ENCODE data around the gene INHBB. TPM values are rescaled to one million over a fixed set of nuclear protein-coding genes. Genes with fewer than 3 reads are reported as not detected.

INHBB gene
- total and polyA plus RNA-seq, 11 donors: 0.70 to 38.0 (median 2.8) TPM

DNA sequence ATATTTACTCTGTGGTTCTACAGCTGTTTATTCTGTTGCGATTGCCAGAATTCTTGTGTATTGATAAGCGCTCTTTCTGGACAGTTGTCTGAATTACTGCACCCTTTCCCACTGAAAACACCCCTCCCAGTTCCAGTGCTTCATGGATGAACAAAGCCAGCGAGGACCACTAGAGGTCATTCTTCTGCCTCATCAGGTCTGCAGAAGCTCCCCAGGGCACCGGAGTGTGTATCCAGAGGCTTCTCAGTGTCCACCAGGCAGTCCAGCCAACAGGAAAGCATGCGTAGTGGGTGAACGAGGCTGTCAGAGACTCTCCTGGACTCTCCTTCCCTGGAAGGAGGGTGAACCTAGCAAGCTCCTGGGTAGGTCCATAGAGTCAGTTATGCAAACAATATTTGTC, 40.6 kb upstream of the INHBB start:
- Histone ChIP-seq H3K9me3 (no peaks in the 10 kb centered on the region), H3K4me3 (no peak overlapping the region), H3K27me3 (no peaks in the 10 kb centered on the region), H3K36me3 (peaks cover 0 to 36% (median 0%) of the 10 kb centered on the region in 9 donors), H3K4me1 (no peaks in the 10 kb centered on the region), H3K27ac (no peak overlapping the region)
- peak in 2 of 4 donors; percentile 36 to 37 for ATAC-seq
- TF ChIP-seq, protein P1, sequence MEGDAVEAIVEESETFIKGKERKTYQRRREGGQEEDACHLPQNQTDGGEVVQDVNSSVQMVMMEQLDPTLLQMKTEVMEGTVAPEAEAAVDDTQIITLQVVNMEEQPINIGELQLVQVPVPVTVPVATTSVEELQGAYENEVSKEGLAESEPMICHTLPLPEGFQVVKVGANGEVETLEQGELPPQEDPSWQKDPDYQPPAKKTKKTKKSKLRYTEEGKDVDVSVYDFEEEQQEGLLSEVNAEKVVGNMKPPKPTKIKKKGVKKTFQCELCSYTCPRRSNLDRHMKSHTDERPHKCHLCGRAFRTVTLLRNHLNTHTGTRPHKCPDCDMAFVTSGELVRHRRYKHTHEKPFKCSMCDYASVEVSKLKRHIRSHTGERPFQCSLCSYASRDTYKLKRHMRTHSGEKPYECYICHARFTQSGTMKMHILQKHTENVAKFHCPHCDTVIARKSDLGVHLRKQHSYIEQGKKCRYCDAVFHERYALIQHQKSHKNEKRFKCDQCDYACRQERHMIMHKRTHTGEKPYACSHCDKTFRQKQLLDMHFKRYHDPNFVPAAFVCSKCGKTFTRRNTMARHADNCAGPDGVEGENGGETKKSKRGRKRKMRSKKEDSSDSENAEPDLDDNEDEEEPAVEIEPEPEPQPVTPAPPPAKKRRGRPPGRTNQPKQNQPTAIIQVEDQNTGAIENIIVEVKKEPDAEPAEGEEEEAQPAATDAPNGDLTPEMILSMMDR (IDR thresholded peaks at IDR 0.05): peak in 9 of 12 donors; percentile 20 to 42 (median 29)
- TF ChIP-seq POLR2A (IDR thresholded peaks at IDR 0.05): no peak
- intact Hi-C loops (cut with DNase I): loop anchor here in 1 of 10 donors (10.0 kb wide), 1 partner anchor 50 kb away; the partner anchor contains the start of gene RALB
- no peak for DNase-seq
- 56 to 66% (median 60%) methylated on average over 6 of the region's 6 CpGs for WGBS, 4 donors

DNA sequence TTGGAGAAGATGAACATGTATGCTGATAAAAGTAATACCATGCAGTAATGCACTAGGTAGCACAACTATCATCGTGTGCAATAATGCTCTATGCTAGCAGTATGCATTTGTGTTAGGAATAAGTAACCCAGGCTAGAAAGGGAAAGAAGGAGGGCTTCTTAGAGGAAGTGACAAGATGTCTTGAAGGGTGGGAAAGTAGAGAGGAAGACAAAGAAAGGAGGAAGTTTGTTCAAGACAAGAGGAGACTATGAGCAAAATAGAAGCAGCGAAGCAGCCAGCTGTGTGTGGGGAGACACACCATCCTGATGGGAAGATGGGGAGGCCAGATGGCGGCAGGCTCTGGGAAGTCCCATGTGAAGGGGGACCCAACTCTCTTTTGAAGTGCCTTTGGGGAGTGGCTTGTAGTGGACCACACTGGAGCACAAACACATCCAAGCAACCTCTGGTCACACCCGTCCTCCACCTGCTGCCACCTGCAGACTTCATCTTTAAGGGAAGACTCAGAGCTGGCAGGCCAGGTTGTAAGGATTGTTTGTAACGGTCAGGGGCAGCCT, 39.9 kb upstream of the INHBB start:
- no peak for DNase-seq
- no peak overlapping the region for H3K4me3 ChIP-seq
- no peak for TF ChIP-seq POLR2A (IDR thresholded peaks at IDR 0.05)
- TF ChIP-seq, protein P1 (IDR thresholded peaks at IDR 0.05): no peak
- WGBS, 4 donors: 88 to 97% (median 96%) methylated on average over 5 of the region's 5 CpGs
- intact Hi-C loops (cut with DNase I): loop anchor here in 1 of 10 donors (10.0 kb wide), 1 partner anchor 51 kb away; the partner anchor contains the start of gene RALB
- no peak for ATAC-seq
- no peaks in the 10 kb centered on the region for H3K9me3 ChIP-seq
- peaks cover 0 to 31% (median 0%) of the 10 kb centered on the region in 9 donors for H3K36me3 ChIP-seq
- H3K4me1 ChIP-seq: no peaks in the 10 kb centered on the region
- no peak overlapping the region for H3K27ac ChIP-seq
- H3K27me3 ChIP-seq: no peaks in the 10 kb centered on the region

DNA sequence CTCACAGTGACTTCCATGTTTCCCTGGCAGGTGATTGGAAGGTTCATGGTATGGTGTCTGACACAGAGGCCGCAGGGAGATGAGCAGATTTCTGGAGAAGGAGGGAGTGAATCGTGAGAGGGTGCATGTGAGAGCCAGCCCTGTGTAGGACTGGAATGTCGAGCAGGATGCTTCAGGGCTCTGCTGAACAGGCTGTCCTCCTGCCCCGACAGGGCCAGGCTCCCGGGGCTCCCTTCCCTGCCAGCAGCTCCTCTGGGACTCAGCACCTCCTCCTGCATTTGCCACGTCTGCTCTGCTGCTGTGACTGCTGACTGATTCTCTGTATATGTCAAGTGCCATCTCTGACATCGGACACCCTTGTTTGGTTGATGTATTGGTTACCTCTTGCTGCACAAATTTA, 38.5 kb upstream of the INHBB start:
- peaks cover 0 to 18% (median 0%) of the 10 kb centered on the region in 9 donors for H3K36me3 ChIP-seq
- no peaks in the 10 kb centered on the region for H3K27me3 ChIP-seq
- no peaks in the 10 kb centered on the region for H3K9me3 ChIP-seq
- ATAC-seq: no peak
- peaks cover 0 to 3% (median under 1%) of the 10 kb centered on the region in 12 donors for H3K4me1 ChIP-seq
- TF ChIP-seq, protein P1 (IDR thresholded peaks at IDR 0.05): no peak
- no peak for TF ChIP-seq POLR2A (IDR thresholded peaks at IDR 0.05)
- H3K27ac ChIP-seq: no peak overlapping the region
- 81 to 84% (median 82%) methylated on average over 6 to 7 of the region's 7 CpGs for WGBS, 4 donors
- no peak overlapping the region for H3K4me3 ChIP-seq
- intact Hi-C loops (cut with DNase I): loop anchor here in 1 of 10 donors (10.0 kb wide), 1 partner anchor 53 kb away; the partner anchor contains the start of gene RALB
- no peak for DNase-seq

DNA sequence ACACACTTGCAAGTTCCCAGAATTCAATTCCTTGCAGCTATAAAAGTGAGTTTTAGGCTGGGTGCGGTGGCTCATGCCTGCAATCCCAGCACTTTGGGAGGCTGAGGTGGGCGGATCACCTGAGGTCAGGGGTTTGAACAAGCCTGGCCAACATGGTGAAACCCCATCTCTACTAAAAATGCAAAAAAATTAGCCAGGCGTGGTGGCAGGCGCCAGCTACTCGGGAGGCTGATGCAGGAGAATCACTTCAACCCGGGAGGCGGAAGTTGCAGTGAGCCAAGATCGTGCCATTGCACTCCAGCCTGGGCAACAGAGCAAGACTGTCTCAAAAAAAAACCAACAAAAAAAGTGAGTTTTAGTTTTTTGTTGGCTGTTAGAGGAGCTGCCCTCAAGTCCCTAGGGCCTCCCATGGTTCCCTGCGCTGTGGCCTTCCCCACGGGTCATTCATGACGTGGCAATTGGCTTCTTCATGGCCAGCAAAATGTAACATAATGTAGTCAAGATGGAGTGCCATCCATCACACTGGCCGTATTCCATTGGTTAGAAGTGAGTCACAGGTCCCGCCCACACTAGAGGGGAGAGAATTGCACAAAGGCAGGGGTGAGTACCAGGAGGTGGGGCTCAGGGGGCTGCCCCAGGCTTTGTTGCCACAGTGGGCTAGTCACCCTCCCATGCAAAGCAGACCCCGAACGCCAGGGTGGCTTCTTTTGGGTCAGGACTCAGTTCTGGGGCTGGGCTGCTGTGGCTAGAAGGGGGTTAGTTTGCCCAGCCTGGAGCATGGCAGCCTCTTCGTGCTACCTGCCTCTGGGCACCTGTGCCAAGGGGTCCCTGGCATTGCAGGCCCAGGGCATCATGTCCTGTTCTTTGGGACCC, 37.7 kb upstream of the INHBB start:
- WGBS, 4 donors: 95 to 97% (median 96%) methylated on average over 14 to 16 of the region's 16 CpGs
- no peak for TF ChIP-seq POLR2A (IDR thresholded peaks at IDR 0.05)
- TF ChIP-seq, protein P1 (IDR thresholded peaks at IDR 0.05): no peak
- Histone ChIP-seq H3K27ac (no peak overlapping the region), H3K4me3 (no peak overlapping the region), H3K36me3 (peaks cover 0 to 10% (median 0%) of the 10 kb centered on the region in 9 donors), H3K4me1 (peaks cover 0 to 9% (median 6%) of the 10 kb centered on the region in 12 donors), H3K27me3 (no peaks in the 10 kb centered on the region), H3K9me3 (no peaks in the 10 kb centered on the region)
- intact Hi-C loops (cut with DNase I): loop anchor here in 1 of 10 donors (10.0 kb wide), 1 partner anchor 53 kb away; the partner anchor contains the start of gene RALB
- DNase-seq (peak in 1 of 5 donors; percentile 23), ATAC-seq (no peak)

Measured in heart left ventricle (tissue), 16 donors.